ENCODE measurements around the gene PEX5L.

The PEX5L gene

DNA sequence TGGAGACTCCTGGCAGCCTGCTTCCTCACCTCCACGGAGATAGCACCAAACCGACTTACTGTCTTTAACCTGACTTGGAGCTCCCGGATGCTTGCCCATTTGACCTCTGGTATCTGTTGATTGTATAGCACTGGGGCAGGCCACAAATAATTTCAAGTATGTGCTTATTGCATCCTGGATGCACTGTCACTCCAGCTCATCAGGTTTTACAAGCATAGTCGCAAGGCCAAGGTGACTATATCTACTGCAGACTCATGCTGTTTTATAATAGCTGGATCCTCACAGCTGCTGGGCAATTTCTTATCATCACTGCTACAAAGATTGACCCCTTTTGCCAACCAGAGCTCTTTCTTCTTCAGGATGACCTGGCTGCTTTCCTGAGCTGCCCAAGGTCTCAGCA lies 45.6 kb downstream of the PEX5L start:
- no peak overlapping the region for H3K4me3 ChIP-seq (ENCODE audit: low read depth, low read length)
- TF ChIP-seq, protein P1, sequence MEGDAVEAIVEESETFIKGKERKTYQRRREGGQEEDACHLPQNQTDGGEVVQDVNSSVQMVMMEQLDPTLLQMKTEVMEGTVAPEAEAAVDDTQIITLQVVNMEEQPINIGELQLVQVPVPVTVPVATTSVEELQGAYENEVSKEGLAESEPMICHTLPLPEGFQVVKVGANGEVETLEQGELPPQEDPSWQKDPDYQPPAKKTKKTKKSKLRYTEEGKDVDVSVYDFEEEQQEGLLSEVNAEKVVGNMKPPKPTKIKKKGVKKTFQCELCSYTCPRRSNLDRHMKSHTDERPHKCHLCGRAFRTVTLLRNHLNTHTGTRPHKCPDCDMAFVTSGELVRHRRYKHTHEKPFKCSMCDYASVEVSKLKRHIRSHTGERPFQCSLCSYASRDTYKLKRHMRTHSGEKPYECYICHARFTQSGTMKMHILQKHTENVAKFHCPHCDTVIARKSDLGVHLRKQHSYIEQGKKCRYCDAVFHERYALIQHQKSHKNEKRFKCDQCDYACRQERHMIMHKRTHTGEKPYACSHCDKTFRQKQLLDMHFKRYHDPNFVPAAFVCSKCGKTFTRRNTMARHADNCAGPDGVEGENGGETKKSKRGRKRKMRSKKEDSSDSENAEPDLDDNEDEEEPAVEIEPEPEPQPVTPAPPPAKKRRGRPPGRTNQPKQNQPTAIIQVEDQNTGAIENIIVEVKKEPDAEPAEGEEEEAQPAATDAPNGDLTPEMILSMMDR (IDR thresholded peaks at IDR 0.05; ENCODE audit: borderline replicate concordance, insufficient read depth, low read depth, low read length): no peak

DNA sequence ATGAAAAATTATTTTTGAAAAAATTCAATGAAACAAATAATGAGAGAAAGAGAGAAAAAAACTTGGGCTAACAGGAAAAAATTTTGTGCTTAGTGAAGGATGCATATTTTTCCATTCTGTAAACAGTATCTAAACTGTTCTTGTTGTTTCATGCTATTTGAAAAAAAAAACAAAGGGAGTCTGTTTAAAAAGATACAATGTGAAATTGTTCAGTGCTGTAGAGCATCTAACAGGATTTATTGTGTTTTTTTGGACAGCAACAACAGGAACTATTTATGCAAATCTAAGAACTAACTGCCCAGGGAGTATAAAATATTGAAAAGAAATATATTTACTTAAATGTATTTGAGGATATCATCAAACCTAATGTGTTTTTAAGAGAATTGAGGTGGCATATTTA lies 55.1 kb downstream of the PEX5L start:
- TF ChIP-seq, protein P1 (IDR thresholded peaks at IDR 0.05; ENCODE audit: borderline replicate concordance, insufficient read depth, low read depth, low read length): no peak
- no peak overlapping the region for H3K4me3 ChIP-seq (ENCODE audit: low read depth, low read length)

DNA sequence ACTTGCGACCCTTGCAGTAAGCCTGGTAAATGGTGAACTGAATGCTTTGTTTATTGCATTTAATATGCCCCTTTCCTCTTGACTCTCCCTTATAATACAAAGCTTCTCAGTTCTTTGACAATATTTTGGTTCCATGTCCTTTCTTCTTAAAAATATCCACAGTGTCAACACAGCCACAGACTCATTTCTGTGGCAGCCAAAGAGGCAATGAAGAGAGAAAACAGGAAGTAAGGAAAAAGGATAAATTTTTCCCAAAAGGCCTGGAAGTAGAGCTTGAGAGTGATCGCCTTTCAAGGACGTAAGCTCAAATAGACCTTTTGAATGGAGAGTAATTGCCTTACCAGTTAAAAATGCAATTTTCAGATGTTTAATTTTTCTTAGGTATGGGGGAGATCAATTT lies 59.4 kb downstream of the PEX5L start:
- H3K4me3 ChIP-seq (ENCODE audit: low read depth, low read length): no peak overlapping the region
- TF ChIP-seq, protein P1 (IDR thresholded peaks at IDR 0.05; ENCODE audit: borderline replicate concordance, insufficient read depth, low read depth, low read length): no peak

DNA sequence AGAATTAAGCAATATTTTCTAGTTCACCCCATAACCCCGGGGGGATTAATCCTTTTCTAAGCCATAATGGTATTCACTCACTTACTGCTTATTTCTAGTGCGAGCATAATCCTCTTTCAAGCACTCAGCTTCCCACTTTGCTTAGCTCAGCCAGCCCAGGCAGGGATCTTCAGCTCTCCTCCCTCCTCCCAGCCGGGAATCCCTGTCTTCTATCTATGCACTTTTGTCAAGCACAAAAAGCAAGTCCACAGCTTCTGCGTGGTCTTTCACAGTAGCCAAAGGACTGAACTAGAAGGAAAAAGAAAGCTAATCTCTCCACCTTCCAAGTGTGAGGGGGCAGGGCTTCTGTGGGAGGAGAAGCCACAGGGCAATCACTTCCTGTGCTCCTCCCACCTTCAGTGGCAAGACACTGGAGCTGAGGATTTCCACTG lies 62.8 kb downstream of the PEX5L start:
- H3K4me3 ChIP-seq (ENCODE audit: low read depth, low read length): no peak overlapping the region

DNA sequence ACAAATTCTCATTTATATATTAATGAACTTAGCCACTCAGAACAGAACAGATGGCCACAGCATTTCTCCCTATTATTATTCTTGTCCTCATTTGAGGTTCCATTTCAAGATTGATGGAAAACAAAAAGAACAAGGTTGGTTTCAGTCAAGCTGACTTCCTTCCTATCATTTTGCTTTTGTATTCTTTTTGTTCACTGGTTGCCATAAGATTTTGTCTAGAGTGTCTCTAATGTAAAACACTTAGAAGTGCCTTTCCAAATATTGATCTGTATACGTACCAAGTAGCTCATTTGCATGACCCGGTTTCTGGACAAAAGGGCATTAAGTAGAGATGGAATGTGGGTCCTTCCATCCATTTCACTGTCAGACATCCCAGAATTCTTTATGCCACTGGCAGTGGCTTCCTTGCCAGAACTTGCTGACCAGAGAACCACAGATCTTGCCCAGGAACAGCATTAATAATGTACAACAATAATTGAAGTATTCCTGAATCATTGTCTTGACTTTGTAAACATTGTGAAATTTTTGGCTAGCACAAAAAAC lies 63.8 kb downstream of the PEX5L start:
- no peak overlapping the region for H3K4me3 ChIP-seq (ENCODE audit: low read depth, low read length)
- TF ChIP-seq, protein P1 (IDR thresholded peaks at IDR 0.05; ENCODE audit: borderline replicate concordance, insufficient read depth, low read depth, low read length): no peak

More for the DNA sequence above, 62.8 kb downstream of the PEX5L start:
- TF ChIP-seq, protein P1 (IDR thresholded peaks at IDR 0.05; ENCODE audit: borderline replicate concordance, insufficient read depth, low read depth, low read length): no peak

DNA sequence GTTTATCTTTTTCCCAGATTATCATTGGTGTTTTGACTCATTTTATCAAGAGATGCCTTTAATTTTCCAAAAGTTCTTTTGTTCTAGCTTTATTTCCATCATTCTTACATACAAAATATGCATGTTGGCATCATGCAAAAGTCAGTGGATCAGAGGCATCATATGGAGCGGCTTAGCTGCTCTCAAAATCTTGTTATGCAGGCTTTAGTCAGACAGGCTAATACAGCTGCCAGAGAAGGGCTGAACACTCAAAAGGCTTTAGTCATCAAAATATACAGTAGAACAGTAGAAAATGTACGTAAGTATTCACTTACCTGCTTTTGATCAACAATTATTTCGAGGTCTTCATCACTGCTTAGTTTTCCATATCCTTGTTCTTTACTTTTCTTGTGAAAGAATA lies 65.5 kb downstream of the PEX5L start:
- TF ChIP-seq, protein P1 (IDR thresholded peaks at IDR 0.05; ENCODE audit: borderline replicate concordance, insufficient read depth, low read depth, low read length): no peak
- H3K4me3 ChIP-seq (ENCODE audit: low read depth, low read length): no peak overlapping the region

DNA sequence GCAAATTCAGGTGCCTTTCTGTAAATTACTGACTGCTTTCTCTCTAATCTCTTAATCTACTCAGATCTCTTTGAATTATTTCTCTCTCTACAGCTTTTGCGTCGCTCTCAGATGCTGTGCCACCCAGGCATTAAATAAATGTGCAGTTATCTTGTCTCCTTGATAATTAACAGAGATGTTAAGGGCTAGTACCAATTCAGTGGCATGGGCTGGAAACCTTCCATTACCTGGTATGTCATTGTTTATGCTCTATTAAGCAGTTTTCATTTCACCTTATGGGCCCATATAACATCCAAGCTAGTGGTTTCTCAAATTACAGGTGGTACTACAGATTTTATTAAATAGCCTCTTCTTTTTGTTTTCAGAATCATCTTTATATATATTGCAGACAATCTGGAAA lies 66.0 kb downstream of the PEX5L start:
- TF ChIP-seq, protein P1 (IDR thresholded peaks at IDR 0.05; ENCODE audit: borderline replicate concordance, insufficient read depth, low read depth, low read length): no peak
- H3K4me3 ChIP-seq (ENCODE audit: low read depth, low read length): no peak overlapping the region
